ENCODE results near the gene TFAP2B.

Gene TFAP2B

DNA sequence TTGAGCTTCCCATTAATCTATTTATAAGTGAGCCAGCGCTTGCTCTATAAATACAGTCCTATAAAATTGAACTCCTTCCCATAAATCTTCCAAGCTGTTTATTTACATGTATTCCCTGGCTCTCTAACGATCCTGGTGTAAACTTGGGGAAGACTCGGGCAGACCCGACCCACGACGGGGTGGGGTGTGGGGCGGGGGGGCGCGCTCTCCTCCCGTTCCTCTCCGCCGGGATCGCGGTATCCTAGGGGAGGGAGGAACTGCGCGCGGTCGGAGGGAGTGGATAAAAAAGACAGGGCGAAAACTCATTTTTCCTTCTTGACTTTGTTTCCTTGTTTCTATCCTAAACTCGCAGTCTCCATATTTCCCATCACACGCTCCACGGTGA is 31.1 kb downstream of the TFAP2B start:
- DNase-seq = no peak

DNA sequence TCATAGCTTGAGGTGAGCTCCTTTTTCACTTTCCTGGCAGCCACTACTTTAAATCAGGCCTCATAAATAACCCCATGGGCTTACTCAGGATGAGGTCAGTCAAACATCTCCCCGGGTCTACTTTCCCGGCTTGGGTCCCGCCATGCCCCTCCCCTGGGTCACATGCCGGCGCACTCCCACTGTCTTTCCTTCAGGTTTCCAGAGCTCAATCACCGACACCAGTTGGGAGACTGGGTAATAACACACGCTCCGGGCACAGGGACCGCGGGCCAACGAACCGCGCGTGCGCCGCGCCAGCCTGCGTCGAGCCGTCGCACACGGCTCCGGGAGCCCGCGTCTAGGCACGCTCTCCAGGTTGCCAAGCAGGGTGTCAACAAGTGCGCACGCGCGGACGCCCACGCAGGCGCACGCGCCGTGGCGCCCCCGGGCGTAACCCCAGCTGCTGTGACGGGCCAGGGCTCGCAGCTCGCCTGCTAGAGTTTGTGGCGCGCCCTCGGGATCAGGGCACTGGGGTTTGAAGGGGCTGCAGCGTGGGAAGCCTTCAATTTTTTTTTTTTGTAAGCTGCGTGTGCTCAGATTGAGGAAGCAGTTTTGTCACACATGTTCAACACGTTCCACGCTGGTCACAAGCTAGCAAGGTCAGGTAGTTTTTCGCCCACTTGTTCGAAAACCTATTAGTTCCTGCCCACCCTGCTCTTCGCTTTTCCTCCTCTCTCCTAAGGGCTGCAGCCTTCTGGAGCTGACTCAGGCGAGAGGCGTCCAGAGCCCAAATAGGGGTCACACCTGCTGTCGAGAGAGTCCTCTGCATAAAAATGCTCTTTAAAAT is 31.8 kb downstream of the TFAP2B start:
- DNase-seq = no peak

DNA sequence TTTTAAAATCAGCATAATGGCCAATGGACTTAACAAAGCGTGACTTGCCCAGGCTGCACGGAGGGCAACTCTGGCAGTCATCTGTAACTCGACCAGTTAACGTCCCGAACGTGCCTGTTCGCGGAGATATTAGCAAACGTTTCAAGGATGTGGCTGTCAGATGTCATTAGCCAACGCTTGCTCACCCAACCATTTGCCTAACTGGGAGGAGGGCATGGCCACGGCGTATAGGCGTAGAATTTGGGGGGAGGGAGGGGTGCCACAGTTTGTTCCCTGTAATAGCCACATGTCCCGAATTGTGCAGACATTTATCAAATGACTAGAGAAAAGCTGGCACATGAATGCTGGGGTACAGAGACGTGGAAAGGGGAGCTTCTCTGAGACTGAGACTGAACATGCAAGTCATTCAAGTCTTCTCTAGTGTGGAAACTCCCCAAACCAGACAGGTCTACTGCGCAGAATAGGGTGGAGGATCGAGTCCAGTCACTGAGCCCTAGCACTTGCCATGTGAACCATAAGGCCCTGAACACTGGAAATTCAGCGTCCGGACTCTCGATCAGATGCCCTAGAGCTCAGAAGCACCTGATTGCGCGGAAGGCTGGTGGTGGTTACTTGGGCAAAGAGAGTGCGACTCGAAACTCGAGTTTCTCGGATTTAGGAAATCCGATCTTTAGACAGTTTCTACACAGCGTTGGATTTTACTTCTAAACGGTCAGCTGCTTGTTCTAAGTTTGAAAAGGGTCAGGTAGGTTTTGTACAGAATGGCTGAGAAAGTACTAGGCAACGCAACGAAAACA is 32.6 kb downstream of the TFAP2B start:
- DNase-seq = no peak

DNA sequence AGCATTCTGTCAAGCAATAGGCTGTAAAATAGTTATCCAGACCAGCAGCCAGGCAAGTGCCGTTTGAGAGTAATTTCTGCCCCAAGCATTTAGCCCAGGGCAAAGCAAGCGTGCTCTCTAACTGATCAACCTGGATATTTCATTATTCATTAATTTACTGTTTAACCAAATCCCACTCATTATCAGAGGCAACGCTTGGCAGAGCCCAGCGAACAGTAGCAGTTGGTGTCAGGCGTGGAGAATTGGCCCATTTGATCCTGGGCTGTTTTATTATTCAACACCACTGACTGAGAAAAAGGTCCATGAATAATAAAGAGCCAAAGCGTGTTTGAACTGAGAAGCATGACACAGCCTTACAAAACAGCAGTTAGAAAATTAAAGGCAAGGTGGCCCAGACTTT is 35.3 kb downstream of the TFAP2B start:
- no peak for DNase-seq

DNA sequence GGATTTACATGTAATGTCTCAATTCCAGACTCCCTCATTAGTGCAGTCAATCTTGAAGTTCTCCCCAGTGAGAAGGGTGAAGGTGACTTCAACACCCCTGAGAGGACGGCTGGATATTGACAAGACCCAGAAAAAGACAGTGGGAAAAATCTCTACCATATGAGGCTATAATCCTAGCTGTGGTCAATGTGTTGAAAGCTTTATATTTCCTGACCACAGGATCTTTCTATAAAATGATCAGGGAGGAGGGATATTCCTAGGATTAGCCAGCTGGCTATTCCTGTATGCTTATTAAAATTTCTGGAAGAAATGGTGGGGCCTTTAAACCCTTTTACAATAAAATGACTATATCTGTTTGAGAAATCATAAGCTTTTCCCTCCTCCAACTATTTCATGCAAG is 43.0 kb downstream of the TFAP2B start:
- DNase-seq = no peak

DNA sequence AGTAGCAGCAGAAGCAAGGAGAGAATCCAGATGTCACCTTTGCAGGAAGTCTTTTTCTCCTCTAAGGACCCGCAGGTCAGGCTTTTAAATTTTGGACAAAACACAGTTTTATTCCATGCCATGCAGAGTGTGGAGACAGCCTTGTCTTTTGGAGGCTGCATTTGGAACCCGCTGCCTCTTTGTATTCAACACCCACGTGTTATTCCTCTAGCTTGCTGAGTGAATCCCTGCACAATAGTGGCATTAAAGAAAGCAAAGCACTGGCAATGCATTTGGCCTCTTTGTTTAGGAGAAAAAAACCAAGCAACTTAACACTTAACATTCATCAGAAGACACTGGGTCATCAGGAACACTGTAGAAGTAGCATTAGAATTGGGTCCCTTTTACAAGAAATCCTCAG is 43.5 kb downstream of the TFAP2B start:
- DNase-seq = no peak

DNA sequence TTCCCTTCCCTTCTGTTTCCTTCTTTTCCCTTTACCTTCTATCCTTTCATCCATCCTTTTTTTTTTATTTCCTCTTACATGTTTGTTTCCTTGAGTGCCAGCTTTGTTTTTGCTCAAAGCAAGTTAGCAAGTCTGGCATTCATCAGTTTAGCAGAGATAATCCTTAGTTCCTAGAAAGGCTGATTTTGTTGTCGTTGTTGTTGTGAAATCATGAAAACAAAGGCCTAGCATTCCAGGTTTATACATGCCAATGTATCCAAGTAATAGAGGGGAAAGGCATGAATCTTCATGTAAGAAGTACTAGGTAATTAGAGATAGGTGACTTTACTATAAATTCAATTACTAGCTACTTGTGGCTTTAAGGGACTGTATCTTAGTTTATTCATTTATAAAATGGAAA is 45.9 kb downstream of the TFAP2B start:
- DNase-seq = no peak

DNA sequence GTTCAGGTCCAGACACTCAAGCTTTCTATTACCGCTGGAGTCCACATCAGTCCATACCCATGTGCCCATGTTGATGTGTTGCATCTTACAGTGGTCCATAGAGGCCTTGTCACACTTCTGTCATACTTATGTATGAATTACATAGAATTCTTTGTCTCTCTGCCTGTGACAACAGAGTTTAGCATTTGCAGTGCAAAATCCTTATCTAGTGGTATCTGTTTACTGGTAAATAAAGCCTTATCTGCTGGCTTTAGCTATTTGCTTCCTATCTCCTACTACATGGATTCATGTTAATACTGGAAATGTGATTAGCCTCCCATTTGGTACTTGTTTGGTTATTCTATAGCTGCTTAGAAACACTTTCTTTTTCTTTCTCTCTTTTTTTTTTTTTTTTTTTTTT is 49.8 kb downstream of the TFAP2B start:
- DNase-seq = no peak

DNA sequence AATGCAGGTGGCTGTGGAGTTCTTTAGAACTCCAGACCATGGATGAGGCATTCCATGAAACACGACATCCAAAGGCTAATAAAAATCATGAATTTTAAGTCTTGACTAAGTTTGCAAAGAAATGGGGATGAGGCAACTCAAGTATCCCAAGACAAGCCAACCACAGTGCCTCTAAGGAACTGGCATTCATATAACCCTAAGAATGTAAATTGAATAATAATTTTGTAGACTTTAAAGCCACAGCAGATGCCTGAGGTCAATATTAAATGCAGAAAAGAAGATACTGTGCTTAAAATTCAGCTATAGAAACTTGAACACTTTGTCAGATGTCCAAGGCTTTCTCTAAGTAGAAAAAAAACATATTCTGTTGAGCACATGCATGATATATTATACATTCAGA is 54.5 kb downstream of the TFAP2B start:
- no peak for DNase-seq

DNA sequence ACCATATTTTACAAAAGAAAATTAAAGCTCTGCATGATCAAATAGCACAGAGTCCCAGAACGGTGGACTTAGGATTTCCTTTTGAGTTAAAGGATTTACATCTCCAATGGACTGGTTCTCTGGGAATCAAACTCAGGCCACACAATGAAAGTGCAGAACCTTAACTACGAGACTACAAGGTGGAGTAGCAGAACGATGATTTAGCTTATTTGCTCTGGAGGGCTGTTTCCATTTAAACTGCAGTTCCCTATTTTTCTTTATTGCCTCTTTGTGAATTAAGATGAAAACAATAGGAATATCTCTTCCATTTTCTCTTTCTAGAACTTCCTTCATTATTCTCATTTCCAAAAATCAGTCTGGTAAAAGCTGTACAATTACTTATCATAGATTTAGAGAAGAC is 65.7 kb downstream of the TFAP2B start:
- DNase-seq = no peak

DNA sequence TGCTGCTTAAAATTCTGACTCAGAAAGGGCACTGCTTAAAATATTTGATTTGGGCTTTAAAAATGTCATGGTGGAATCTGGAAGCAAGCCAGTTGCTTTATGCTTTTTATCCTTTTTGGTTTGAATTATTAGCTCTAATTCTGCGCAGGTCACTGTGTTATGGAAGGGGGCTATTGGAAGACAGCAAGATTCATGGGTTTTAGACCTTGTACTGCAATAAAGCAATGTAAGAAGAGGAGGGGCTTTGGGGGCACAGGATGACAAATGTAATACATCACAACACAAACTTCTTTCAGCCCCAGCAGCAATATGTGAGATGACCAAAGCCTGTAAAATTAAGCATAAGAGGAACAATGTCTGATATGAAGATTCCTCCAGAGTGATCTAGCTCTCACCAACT is 68.4 kb downstream of the TFAP2B start:
- DNase-seq = no peak

DNA sequence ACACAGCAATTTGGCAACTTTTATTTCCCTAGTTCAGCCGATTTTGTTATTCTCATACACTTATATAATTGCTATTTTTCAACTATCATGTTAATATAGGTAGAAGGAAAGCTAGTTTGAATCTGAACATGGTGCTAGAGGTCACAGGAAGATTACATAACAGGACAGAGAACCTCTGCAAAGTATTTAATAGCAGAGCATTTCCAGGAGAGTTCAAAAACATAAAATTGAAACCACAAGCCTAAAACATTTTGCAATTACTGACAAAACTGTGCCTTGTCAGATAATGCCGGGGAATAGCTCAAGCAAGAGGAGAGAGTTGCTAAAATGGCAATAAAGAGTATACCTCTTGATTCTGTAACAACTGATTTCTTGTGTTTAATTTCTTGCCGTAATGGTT is 70.8 kb downstream of the TFAP2B start:
- DNase-seq = no peak

DNA sequence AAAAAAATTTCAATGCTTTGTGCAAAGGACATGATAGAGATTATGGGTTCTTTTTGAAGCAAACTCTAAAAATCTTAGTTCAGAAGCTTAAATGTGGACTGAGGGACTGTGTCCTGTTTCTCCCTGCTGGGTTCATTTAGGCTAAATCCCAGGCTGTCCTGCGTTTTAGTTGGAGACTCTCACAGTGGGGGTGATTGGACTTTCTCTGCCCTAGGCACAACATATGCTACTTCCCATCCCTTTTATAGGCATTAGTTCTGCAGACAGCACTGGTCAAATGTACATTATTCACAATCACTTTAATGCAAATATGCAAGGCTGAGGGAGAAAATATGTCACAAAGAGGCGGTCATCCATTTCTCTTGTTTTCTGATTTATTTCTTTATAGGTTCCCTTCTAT is 71.3 kb downstream of the TFAP2B start:
- no peak for DNase-seq

DNA sequence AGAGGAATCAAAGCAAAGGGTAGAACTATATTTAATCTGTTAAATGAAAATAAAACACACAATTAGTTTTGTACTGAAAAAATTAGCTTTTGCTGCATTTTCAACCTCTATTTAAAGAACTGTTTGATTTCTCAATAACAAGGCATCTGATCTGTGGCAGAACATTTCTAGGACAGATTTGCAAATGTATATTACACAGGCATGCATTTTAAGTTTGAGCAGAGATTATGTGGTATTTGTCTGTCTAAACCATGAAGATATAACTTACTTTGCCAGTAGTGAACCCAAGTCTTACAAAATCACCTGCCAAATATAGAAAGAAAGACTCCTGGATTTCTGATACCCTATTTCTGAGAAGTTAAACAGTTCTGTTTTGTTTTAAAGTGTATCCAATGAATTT is 71.9 kb downstream of the TFAP2B start:
- DNase-seq = no peak

DNA sequence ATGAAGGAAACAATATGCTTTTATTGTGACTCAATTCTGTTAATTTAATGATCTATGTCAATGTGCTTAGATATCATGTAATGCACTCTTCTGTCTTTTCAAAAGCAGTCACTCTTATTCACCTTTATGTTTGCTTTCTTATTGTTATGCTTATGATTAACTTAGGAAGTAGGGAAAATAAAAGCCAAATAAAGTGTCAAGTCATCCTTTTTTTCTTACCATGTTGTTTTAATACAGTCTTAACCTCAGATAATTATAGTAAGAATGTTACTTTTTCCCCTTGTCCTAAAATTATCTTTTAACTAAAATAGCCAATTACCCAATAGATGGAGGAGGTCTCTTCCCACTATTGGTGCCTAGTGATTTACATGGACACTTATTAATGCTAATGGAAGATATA is 72.6 kb downstream of the TFAP2B start:
- no peak for DNase-seq

All from cerebellar nuclear complex (tissue), 1 donor.